ENCODE data around the gene RBCK1.
"Not testable (repeated sequence)": the region's sequence is repeated elsewhere in the genome, so short reads cannot be mapped to it uniquely, and the experiment has no call there.

RBCK1 gene

GRCh38 chr20:376750-377149 lies 31.3 kb upstream of the RBCK1 start:
- DNase-seq: no peak

- not testable (repeated sequence) for DNase-seq
These were observed 30.5 kb upstream of the RBCK1 start for GRCh38 chr20:377578-377977.

- DNase-seq: no peak
These were observed 29.1 kb upstream of the RBCK1 start for GRCh38 chr20:378961-379336.

- no peak for DNase-seq
These were observed 27.1 kb upstream of the RBCK1 start for GRCh38 chr20:380763-381580.

GRCh38 chr20:381581-382290 lies 26.4 kb upstream of the RBCK1 start:
- no peak for DNase-seq

- no peak for DNase-seq
These were observed 25.6 kb upstream of the RBCK1 start for GRCh38 chr20:382291-383115.

- DNase-seq: no peak
These were observed 24.2 kb upstream of the RBCK1 start for GRCh38 chr20:383889-384288.

- DNase-seq: no peak
These were observed 23.4 kb upstream of the RBCK1 start for GRCh38 chr20:384723-385122.

- no peak for DNase-seq
These were observed 22.7 kb upstream of the RBCK1 start for GRCh38 chr20:385448-385847.

GRCh38 chr20:386634-387033 lies 21.5 kb upstream of the RBCK1 start:
- DNase-seq: not testable (repeated sequence)

GRCh38 chr20:387520-387919 lies 20.6 kb upstream of the RBCK1 start:
- no peak for DNase-seq

- DNase-seq: no peak
These were observed 19.8 kb upstream of the RBCK1 start for GRCh38 chr20:388034-388994.

GRCh38 chr20:389220-389619 lies 18.9 kb upstream of the RBCK1 start:
- no peak for DNase-seq

- DNase-seq: no peak
These were observed 16.9 kb upstream of the RBCK1 start for GRCh38 chr20:391041-391711.

- not testable (repeated sequence) for DNase-seq
These were observed 14.8 kb upstream of the RBCK1 start for GRCh38 chr20:393296-393695.

- no peak for DNase-seq
These were observed 11.9 kb upstream of the RBCK1 start for GRCh38 chr20:396252-396618.

- no peak for DNase-seq
These were observed 11.3 kb upstream of the RBCK1 start for GRCh38 chr20:396619-397431.

GRCh38 chr20:397432-398237 lies 10.5 kb upstream of the RBCK1 start:
- DNase-seq: no peak

GRCh38 chr20:399182-399707 lies 8.9 kb upstream of the RBCK1 start:
- no peak for DNase-seq

- DNase-seq: no peak
These were observed 8.0 kb upstream of the RBCK1 start for GRCh38 chr20:400128-400453.

Measured in cortex of kidney (tissue), 1 donor.